Neural progenitor cell (in vitro differentiated cells): ENCODE results near the gene SLC35F4.

Source experiments
- EZH2phosphoT487 ChIP-seq: fragments of 200-600 bp; sonication (generic); IDR thresholded peaks from 2 replicates; pipeline ENCODE4 v1.6.1; 2017; ENCODE audit warnings: antibody characterized with exemption
- TF ChIP-seq, protein P1 (sequence below): fragments of 200-600 bp; sonication (generic); IDR thresholded peaks from 2 replicates; pipeline ENCODE4 v1.5.1; 2017; ENCODE audit warnings: antibody characterized with exemption, mild to moderate bottlenecking

DNA sequence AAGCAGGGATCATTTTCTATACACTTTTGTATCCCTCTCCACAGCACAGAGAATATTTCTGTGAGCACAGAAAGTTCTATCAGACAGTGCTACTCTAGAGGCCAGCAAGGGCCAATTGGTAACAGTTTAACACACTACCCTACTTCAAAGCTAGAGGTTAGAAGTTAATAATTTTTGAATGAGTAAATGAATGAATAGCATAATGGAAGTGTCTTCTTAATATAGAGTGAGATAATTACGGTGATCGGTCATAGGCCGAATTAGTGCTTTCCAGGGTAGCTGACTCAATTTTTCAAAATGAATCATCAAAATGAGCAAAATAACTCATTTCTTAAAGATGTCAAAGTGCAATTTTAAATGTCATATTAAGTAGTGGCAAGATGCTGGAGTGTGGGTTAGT, 305.2 kb downstream of the SLC35F4 start:
- TF ChIP-seq, protein P1, sequence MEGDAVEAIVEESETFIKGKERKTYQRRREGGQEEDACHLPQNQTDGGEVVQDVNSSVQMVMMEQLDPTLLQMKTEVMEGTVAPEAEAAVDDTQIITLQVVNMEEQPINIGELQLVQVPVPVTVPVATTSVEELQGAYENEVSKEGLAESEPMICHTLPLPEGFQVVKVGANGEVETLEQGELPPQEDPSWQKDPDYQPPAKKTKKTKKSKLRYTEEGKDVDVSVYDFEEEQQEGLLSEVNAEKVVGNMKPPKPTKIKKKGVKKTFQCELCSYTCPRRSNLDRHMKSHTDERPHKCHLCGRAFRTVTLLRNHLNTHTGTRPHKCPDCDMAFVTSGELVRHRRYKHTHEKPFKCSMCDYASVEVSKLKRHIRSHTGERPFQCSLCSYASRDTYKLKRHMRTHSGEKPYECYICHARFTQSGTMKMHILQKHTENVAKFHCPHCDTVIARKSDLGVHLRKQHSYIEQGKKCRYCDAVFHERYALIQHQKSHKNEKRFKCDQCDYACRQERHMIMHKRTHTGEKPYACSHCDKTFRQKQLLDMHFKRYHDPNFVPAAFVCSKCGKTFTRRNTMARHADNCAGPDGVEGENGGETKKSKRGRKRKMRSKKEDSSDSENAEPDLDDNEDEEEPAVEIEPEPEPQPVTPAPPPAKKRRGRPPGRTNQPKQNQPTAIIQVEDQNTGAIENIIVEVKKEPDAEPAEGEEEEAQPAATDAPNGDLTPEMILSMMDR, result no peak
- no peak for TF ChIP-seq EZH2phosphoT487
